ENCODE data around the gene ZNF484. TPM values are rescaled to one million over a fixed set of nuclear protein-coding genes. Genes with fewer than 3 reads are reported as not detected.
"Not testable (repeated sequence)": the region's sequence is repeated elsewhere in the genome, so short reads cannot be mapped to it uniquely, and the experiment has no call there.

The ZNF484 gene
- total RNA-seq, 1 experiment from 2014 or later = 3.6 TPM

- Histone ChIP-seq H3K4me3 (ENCODE audit: low read depth, low read length) (no peak overlapping the region), H3K4me1 (no peaks in the 10 kb centered on the region), H3K36me3 (ENCODE audit: control insufficient read depth, insufficient read depth, low read length) (no peaks in the 10 kb centered on the region), H3K9me3 (no peaks in the 10 kb centered on the region), H3K27me3 (replicated peaks; ENCODE audit: control insufficient read depth, insufficient read depth, low read length) (no peaks in the 10 kb centered on the region; the same call in 1 of the 2 replicates)
- no peak for DNase-seq
- ChIA-PET POLR2A (no interaction called here), CTCF (interaction anchor here (0.6 kb wide), 1 partner anchor 16 kb away, joined by 3 read pairs; no protein-coding TSS in a partner anchor)
- no peak for TF ChIP-seq CTCF (IDR thresholded peaks at IDR 0.05; ENCODE audit: insufficient read depth in 1 of 2, low read depth in 1 of 2, low read length in 1 of 2, severe bottlenecking in 1 of 2, unreplicated experiment in 1 of 2)
- H3K9me3 Mint-ChIP-seq (ENCODE audit: unreplicated experiment) = no peaks in the 10 kb centered on the region
- BruUV-seq (replicated peaks) = no TSS peak
- H3K36me3 Mint-ChIP-seq (ENCODE audit: insufficient read depth, unreplicated experiment) = no peaks in the 10 kb centered on the region
- peaks cover 7% of the 10 kb centered on the region for H3K27me3 Mint-ChIP-seq (ENCODE audit: insufficient read depth, unreplicated experiment)
- no peak overlapping the region for H3K4me3 Mint-ChIP-seq (ENCODE audit: unreplicated experiment)
- no peak overlapping the region for H3K27ac Mint-ChIP-seq (ENCODE audit: unreplicated experiment)
- no peaks in the 10 kb centered on the region for H3K4me1 Mint-ChIP-seq (ENCODE audit: low read depth, unreplicated experiment)
- intact Hi-C loops (cut with micrococcal nuclease; ENCODE audit: unreplicated experiment) = no loop called here
Observed at GRCh38 chr9:92807031-92807756, 70.6 kb downstream of the ZNF484 start.

DNA sequence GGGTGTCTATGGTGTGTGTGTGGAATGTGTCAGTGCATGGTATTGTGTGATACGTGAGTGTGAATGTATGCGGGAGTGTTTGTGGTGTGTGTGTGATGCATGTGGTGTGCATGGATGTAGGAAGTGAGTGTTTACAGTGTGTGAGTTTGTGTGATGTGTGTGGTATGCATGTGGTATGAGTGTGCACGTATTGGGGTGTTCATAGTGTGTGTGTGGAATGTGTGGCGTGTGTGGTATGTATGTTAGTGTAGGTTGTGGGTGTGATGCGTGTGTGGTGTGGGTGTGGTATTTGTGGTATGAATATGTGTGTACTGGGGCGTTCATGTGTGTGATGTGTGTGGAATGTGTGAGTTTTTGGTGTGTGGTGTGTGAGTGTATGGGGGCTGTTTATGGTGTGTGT, 73.1 kb downstream of the ZNF484 start:
- CTCF ChIA-PET = no interaction called here
- POLR2A ChIA-PET = no interaction called here

DNA sequence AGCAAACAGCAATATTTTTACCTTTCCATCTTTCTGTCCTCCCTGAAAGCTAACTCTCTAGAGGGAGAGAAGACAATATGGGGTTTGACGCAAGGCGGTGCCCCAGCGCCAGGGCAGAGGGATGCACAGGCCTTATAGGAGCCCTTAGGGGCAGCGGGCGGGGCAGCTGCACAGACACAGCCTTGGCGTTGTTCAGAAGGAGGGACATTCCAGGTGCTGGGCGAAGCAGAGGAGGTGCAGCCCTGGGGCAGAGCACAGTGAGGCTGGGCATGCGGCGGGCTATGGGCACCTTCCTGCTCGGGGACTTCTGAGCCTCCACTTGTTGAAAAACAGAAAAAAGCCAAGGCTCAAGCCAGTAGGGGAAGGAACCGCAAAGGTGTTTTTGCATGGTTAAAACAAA, 79.5 kb downstream of the ZNF484 start:
- Mint-ChIP-seq H3K27ac (ENCODE audit: unreplicated experiment) (no peak overlapping the region), H3K4me3 (ENCODE audit: unreplicated experiment) (no peak overlapping the region), H3K4me1 (ENCODE audit: low read depth, unreplicated experiment) (no peaks in the 10 kb centered on the region), H3K27me3 (ENCODE audit: insufficient read depth, unreplicated experiment) (peaks cover 9% of the 10 kb centered on the region), H3K9me3 (ENCODE audit: unreplicated experiment) (no peaks in the 10 kb centered on the region), H3K36me3 (ENCODE audit: insufficient read depth, unreplicated experiment) (no peaks in the 10 kb centered on the region)
- no peak for TF ChIP-seq CTCF (IDR thresholded peaks at IDR 0.05; ENCODE audit: insufficient read depth in 1 of 2, low read depth in 1 of 2, low read length in 1 of 2, severe bottlenecking in 1 of 2, unreplicated experiment in 1 of 2)
- no peaks in the 10 kb centered on the region; the same call in 1 of the 2 replicates for H3K27me3 ChIP-seq (replicated peaks; ENCODE audit: control insufficient read depth, insufficient read depth, low read length)
- H3K4me3 ChIP-seq (ENCODE audit: low read depth, low read length) = no peak overlapping the region
- ChIA-PET CTCF (interaction anchor here (1.1 kb wide), 1 partner anchor 33 kb away, joined by 3 read pairs; no protein-coding TSS in a partner anchor), POLR2A (no interaction called here)
- no peaks in the 10 kb centered on the region for H3K4me1 ChIP-seq
- no peaks in the 10 kb centered on the region for H3K9me3 ChIP-seq
- no peaks in the 10 kb centered on the region for H3K36me3 ChIP-seq (ENCODE audit: control insufficient read depth, insufficient read depth, low read length)
- intact Hi-C loops (cut with micrococcal nuclease; ENCODE audit: unreplicated experiment) = no loop called here
- DNase-seq = no peak
- BruUV-seq (replicated peaks) = no TSS peak

More for the DNA sequence above, 73.1 kb downstream of the ZNF484 start:
- H3K4me1 Mint-ChIP-seq (ENCODE audit: low read depth, unreplicated experiment) = no peaks in the 10 kb centered on the region
- H3K36me3 Mint-ChIP-seq (ENCODE audit: insufficient read depth, unreplicated experiment) = no peaks in the 10 kb centered on the region
- intact Hi-C loops (cut with micrococcal nuclease; ENCODE audit: unreplicated experiment) = no loop called here
- H3K9me3 Mint-ChIP-seq (ENCODE audit: unreplicated experiment) = no peaks in the 10 kb centered on the region
- TF ChIP-seq CTCF (IDR thresholded peaks at IDR 0.05; ENCODE audit: insufficient read depth in 1 of 2, low read depth in 1 of 2, low read length in 1 of 2, severe bottlenecking in 1 of 2, unreplicated experiment in 1 of 2) = no peak
- Histone ChIP-seq H3K4me3 (ENCODE audit: low read depth, low read length) (no peak overlapping the region), H3K36me3 (ENCODE audit: control insufficient read depth, insufficient read depth, low read length) (no peaks in the 10 kb centered on the region), H3K9me3 (no peaks in the 10 kb centered on the region), H3K4me1 (no peaks in the 10 kb centered on the region), H3K27me3 (replicated peaks; ENCODE audit: control insufficient read depth, insufficient read depth, low read length) (no peaks in the 10 kb centered on the region; the same call in none of the 2 replicates)
- no peak overlapping the region for H3K27ac Mint-ChIP-seq (ENCODE audit: unreplicated experiment)
- DNase-seq = no peak
- H3K27me3 Mint-ChIP-seq (ENCODE audit: insufficient read depth, unreplicated experiment) = peaks cover 5% of the 10 kb centered on the region
- no peak overlapping the region for H3K4me3 Mint-ChIP-seq (ENCODE audit: unreplicated experiment)
- no TSS peak for BruUV-seq (replicated peaks)

GRCh38 chr9:92796337-92796804, 81.5 kb downstream of the ZNF484 start:
- H3K36me3 ChIP-seq (ENCODE audit: control insufficient read depth, insufficient read depth, low read length); CTCF ChIA-PET; POLR2A ChIA-PET; BruUV-seq (replicated peaks); H3K36me3 Mint-ChIP-seq (ENCODE audit: insufficient read depth, unreplicated experiment); H3K27me3 ChIP-seq (replicated peaks; ENCODE audit: control insufficient read depth, insufficient read depth, low read length); H3K9me3 Mint-ChIP-seq (ENCODE audit: unreplicated experiment); intact Hi-C loops (cut with micrococcal nuclease; ENCODE audit: unreplicated experiment); H3K4me3 Mint-ChIP-seq (ENCODE audit: unreplicated experiment); DNase-seq; H3K4me3 ChIP-seq (ENCODE audit: low read depth, low read length); H3K9me3 ChIP-seq; H3K27me3 Mint-ChIP-seq (ENCODE audit: insufficient read depth, unreplicated experiment); H3K4me1 Mint-ChIP-seq (ENCODE audit: low read depth, unreplicated experiment); H3K4me1 ChIP-seq; H3K27ac Mint-ChIP-seq (ENCODE audit: unreplicated experiment): not testable (repeated sequence)
